ENCODE measurements around the gene ACTRT3.

DNA sequence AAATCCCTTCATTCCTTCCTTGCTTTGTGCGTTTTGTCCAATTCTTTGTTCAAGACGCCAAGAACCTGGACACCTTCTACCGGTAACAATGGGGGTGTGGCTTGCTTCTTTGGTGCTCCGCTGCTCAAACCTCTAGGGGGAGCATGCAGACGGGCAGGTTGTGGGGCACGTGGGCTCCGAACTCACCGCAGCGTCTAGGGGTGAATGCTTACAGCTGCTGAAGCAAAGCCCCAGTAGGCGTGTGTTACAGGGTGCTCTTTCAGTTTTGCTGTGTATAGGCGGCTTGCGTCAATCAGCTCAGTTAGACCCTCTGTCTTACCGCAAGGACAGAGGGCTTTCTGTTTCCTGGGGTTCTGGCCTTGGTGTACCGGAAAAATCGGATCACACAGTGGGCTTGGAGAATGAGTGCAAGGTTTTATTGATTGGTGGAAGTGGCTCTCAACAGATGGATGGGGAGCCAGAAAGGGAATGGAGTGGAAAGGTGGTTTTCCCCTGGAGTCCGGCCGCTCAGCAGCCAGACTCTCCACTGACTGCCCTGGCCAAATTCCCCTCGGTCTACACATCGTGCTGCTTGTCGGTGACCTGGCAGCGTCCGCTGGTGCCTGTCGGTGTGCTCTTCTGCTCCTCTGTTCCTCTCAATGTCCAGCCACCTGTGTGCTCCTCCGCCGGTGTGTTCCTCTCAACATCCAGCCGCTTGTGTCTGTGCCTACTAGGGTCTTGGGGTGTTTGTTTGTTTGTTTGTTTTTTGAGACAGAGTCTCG is 44.6 kb upstream of the ACTRT3 start:
- TF ChIP-seq, protein P1, sequence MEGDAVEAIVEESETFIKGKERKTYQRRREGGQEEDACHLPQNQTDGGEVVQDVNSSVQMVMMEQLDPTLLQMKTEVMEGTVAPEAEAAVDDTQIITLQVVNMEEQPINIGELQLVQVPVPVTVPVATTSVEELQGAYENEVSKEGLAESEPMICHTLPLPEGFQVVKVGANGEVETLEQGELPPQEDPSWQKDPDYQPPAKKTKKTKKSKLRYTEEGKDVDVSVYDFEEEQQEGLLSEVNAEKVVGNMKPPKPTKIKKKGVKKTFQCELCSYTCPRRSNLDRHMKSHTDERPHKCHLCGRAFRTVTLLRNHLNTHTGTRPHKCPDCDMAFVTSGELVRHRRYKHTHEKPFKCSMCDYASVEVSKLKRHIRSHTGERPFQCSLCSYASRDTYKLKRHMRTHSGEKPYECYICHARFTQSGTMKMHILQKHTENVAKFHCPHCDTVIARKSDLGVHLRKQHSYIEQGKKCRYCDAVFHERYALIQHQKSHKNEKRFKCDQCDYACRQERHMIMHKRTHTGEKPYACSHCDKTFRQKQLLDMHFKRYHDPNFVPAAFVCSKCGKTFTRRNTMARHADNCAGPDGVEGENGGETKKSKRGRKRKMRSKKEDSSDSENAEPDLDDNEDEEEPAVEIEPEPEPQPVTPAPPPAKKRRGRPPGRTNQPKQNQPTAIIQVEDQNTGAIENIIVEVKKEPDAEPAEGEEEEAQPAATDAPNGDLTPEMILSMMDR (IDR thresholded peaks at IDR 0.05) = peak in 1 of 4 experiments; percentile 14
- TF ChIP-seq POLR2A (IDR thresholded peaks at IDR 0.05) = no peak
